HFF-Myc (cell line): Measurements from ENCODE around the gene TIMP2.

Experiments
- DNase-seq: peaks from one replicate; pipeline ENCODE4 v3.0.0-alpha.2; 2011; ENCODE audit warnings: low read depth; ENCODE audit errors: extremely low read depth
- H3K4me3 ChIP-seq: replicated peaks from 2 replicates; pipeline ENCODE4 v1.5.1; 2011; ENCODE audit warnings: low read depth, mild to moderate bottlenecking, control low read depth, low read length
- TF ChIP-seq, protein P1 (sequence below): IDR thresholded peaks from 2 replicates; pipeline ENCODE4 v1.5.1; 2012; ENCODE audit warnings: mild to moderate bottlenecking, low read depth, low read length, control low read depth; ENCODE audit errors: missing control alignments

TIMP2 gene

DNA sequence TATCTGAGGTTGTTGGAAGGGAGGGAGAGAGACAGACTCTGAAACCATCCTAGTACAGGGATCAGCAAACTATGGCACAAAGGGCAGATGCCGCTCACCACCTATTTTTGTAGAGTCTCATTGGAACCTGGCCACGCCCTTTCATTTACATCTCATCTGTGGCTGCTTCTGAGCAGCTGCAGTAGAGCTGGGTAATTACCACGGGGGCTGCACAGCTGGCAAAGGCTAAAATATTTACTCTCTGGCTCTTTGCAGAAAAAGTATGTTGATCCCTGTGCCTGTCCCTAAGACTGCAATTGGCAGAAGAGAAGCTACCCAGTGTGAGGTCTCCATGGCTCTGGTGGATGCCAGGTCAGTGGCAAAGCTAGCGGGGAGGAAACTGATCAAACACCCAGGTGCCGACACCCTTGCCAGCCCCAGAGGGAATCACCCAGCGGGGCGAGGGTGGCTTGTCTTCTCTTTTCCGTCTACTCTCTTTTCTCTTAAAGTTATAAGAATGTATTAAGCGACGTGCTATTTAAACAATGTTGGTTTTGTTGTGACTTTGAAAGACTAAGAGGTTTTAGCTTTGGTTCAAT, 36.2 kb downstream of the TIMP2 start:
- H3K4me3 ChIP-seq, result no peak overlapping the region
- TF ChIP-seq, protein P1, sequence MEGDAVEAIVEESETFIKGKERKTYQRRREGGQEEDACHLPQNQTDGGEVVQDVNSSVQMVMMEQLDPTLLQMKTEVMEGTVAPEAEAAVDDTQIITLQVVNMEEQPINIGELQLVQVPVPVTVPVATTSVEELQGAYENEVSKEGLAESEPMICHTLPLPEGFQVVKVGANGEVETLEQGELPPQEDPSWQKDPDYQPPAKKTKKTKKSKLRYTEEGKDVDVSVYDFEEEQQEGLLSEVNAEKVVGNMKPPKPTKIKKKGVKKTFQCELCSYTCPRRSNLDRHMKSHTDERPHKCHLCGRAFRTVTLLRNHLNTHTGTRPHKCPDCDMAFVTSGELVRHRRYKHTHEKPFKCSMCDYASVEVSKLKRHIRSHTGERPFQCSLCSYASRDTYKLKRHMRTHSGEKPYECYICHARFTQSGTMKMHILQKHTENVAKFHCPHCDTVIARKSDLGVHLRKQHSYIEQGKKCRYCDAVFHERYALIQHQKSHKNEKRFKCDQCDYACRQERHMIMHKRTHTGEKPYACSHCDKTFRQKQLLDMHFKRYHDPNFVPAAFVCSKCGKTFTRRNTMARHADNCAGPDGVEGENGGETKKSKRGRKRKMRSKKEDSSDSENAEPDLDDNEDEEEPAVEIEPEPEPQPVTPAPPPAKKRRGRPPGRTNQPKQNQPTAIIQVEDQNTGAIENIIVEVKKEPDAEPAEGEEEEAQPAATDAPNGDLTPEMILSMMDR, result no peak

DNA sequence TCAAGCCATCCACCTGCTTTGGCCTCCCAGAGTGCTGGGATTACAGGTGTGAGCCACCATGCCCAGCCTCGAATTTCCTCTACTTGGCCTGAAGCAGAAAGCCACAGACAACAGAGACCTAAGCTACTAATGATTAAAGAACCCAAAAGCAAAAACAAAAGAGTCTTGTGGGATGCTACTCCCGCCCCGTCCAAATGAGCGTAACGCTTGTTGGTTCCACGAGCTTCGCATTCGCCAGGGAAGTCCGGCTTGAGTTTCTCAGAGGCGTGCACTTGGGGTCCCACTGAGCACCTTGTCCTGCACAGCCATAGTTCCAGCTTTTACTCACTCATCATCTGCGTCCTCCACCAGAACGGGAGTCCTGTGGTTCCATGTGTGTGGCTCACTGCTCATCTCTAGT, 38.2 kb downstream of the TIMP2 start:
- H3K4me3 ChIP-seq, result no peak overlapping the region
- TF ChIP-seq, protein P1, result no peak
- DNase-seq, result no peak

More for the DNA sequence above, 36.2 kb downstream of the TIMP2 start:
- DNase-seq, result no peak

DNA sequence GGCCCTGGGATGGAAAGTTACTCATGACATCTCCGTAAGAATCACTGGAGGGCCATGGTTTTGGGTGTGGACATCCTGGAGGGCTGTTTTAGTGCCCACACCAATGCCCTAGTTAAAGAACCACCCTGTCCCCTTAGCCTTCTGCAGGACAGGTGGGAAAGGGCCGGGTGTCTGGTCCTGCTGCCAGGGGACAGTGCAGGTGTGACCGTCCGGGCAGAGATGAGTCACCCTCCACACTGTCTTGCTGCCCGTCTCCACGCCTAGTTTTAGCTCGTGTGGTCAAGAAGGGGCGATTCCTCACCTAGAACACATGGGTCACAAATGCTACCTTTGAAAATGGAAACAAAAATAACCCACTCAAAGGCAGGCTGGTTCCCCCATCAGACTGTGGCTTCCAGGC, 39.2 kb downstream of the TIMP2 start:
- TF ChIP-seq, protein P1, result no peak
- no peak overlapping the region for H3K4me3 ChIP-seq
- DNase-seq, result no peak

GRCh38 chr17:78884876-78885667, 40.1 kb downstream of the TIMP2 start:
- peak overlapping the region; percentile 44; the same call in 1 of the 2 replicates for H3K4me3 ChIP-seq
- DNase-seq, result no peak
- TF ChIP-seq, protein P1, result no peak

- H3K4me3 ChIP-seq, result peak overlapping the region; percentile 44
- DNase-seq, result no peak
- TF ChIP-seq, protein P1, result no peak
Observed at GRCh38 chr17:78884148-78884825, 40.9 kb downstream of the TIMP2 start.

GRCh38 chr17:78883533-78884131, 41.6 kb downstream of the TIMP2 start:
- DNase-seq, result peak; percentile 83
- TF ChIP-seq, protein P1, result no peak
- H3K4me3 ChIP-seq, result peak overlapping the region; percentile 44
